ENCODE results near the gene KRTAP6-3. TPM values are rescaled to one million over a fixed set of nuclear protein-coding genes. Genes with fewer than 3 reads are reported as not detected.

Gene KRTAP6-3
- total RNA-seq, 1 experiment from 2014 or later: not detected

- intact Hi-C loops (cut with micrococcal nuclease): no loop called here
These were observed 30.3 kb upstream of the KRTAP6-3 start for GRCh38 chr21:30561957-30562356.

GRCh38 chr21:30563072-30563471 is 29.2 kb upstream of the KRTAP6-3 start:
- no peaks in the 10 kb centered on the region for H3K9me3 Mint-ChIP-seq (ENCODE audit: unreplicated experiment)
- no peak for DNase-seq (ENCODE audit: unreplicated experiment)
- TF ChIP-seq CTCF (IDR thresholded peaks at IDR 0.05; ENCODE audit: unreplicated experiment): no peak
- no peaks in the 10 kb centered on the region for H3K27me3 Mint-ChIP-seq (ENCODE audit: insufficient read depth, unreplicated experiment)
- no peaks in the 10 kb centered on the region for H3K4me1 Mint-ChIP-seq (ENCODE audit: insufficient read depth, unreplicated experiment)
- H3K27ac Mint-ChIP-seq (ENCODE audit: low read depth, unreplicated experiment): no peak overlapping the region
- BruUV-seq (replicated peaks): no TSS peak
- intact Hi-C loops (cut with micrococcal nuclease): no loop called here
- CTCF ChIA-PET: interaction anchor here (0.6 kb wide), 1 partner anchor 33 kb away, joined by 3 read pairs; no protein-coding TSS in a partner anchor
- no peaks in the 10 kb centered on the region for H3K36me3 Mint-ChIP-seq (ENCODE audit: insufficient read depth, unreplicated experiment)
- POLR2A ChIA-PET: no interaction called here
- H3K4me3 Mint-ChIP-seq (ENCODE audit: unreplicated experiment): no peak overlapping the region

More at GRCh38 chr21:30561957-30562356, 30.3 kb upstream of the KRTAP6-3 start:
- POLR2A ChIA-PET: no interaction called here
- CTCF ChIA-PET: interaction anchor here (0.6 kb wide), 1 partner anchor 188 kb away, joined by 3 read pairs; no protein-coding TSS in a partner anchor
- Mint-ChIP-seq H3K36me3 (ENCODE audit: insufficient read depth, unreplicated experiment) (no peaks in the 10 kb centered on the region), H3K4me3 (ENCODE audit: unreplicated experiment) (no peak overlapping the region), H3K27me3 (ENCODE audit: insufficient read depth, unreplicated experiment) (no peaks in the 10 kb centered on the region), H3K9me3 (ENCODE audit: unreplicated experiment) (no peaks in the 10 kb centered on the region), H3K4me1 (ENCODE audit: insufficient read depth, unreplicated experiment) (no peaks in the 10 kb centered on the region), H3K27ac (ENCODE audit: low read depth, unreplicated experiment) (no peak overlapping the region)
- no peak for DNase-seq (ENCODE audit: unreplicated experiment)
- TF ChIP-seq CTCF (IDR thresholded peaks at IDR 0.05; ENCODE audit: unreplicated experiment): no peak
- no TSS peak for BruUV-seq (replicated peaks)

- CTCF ChIA-PET: interaction anchor here (0.6 kb wide), 1 partner anchor 33 kb away, joined by 3 read pairs; no protein-coding TSS in a partner anchor
- H3K27me3 Mint-ChIP-seq (ENCODE audit: insufficient read depth, unreplicated experiment): no peaks in the 10 kb centered on the region
- no peaks in the 10 kb centered on the region for H3K9me3 Mint-ChIP-seq (ENCODE audit: unreplicated experiment)
- no TSS peak for BruUV-seq (replicated peaks)
- DNase-seq (ENCODE audit: unreplicated experiment): no peak
- POLR2A ChIA-PET: no interaction called here
- H3K36me3 Mint-ChIP-seq (ENCODE audit: insufficient read depth, unreplicated experiment): no peaks in the 10 kb centered on the region
- H3K4me1 Mint-ChIP-seq (ENCODE audit: insufficient read depth, unreplicated experiment): no peaks in the 10 kb centered on the region
- intact Hi-C loops (cut with micrococcal nuclease): no loop called here
- H3K4me3 Mint-ChIP-seq (ENCODE audit: unreplicated experiment): no peak overlapping the region
- no peak for TF ChIP-seq CTCF (IDR thresholded peaks at IDR 0.05; ENCODE audit: unreplicated experiment)
- no peak overlapping the region for H3K27ac Mint-ChIP-seq (ENCODE audit: low read depth, unreplicated experiment)
These were observed 28.6 kb upstream of the KRTAP6-3 start for GRCh38 chr21:30563630-30564029.

- Mint-ChIP-seq H3K27ac (ENCODE audit: low read depth, unreplicated experiment) (no peak overlapping the region), H3K9me3 (ENCODE audit: unreplicated experiment) (peaks cover 10% of the 10 kb centered on the region), H3K4me3 (ENCODE audit: unreplicated experiment) (no peak overlapping the region), H3K4me1 (ENCODE audit: insufficient read depth, unreplicated experiment) (no peaks in the 10 kb centered on the region), H3K27me3 (ENCODE audit: insufficient read depth, unreplicated experiment) (peaks cover 15% of the 10 kb centered on the region), H3K36me3 (ENCODE audit: insufficient read depth, unreplicated experiment) (no peaks in the 10 kb centered on the region)
- CTCF ChIA-PET: no interaction called here
- POLR2A ChIA-PET: interaction anchor here (0.6 kb wide), 1 partner anchor 14 kb away, joined by 3 read pairs; no protein-coding TSS in a partner anchor
- no peak for TF ChIP-seq CTCF (IDR thresholded peaks at IDR 0.05; ENCODE audit: unreplicated experiment)
- DNase-seq (ENCODE audit: unreplicated experiment): no peak
- intact Hi-C loops (cut with micrococcal nuclease): no loop called here
- no TSS peak for BruUV-seq (replicated peaks)
These were observed 24.6 kb upstream of the KRTAP6-3 start for GRCh38 chr21:30567617-30568016.

Measured in MCF 10A (cell line).